ENCODE results near the gene PLB1.

The PLB1 gene

DNA sequence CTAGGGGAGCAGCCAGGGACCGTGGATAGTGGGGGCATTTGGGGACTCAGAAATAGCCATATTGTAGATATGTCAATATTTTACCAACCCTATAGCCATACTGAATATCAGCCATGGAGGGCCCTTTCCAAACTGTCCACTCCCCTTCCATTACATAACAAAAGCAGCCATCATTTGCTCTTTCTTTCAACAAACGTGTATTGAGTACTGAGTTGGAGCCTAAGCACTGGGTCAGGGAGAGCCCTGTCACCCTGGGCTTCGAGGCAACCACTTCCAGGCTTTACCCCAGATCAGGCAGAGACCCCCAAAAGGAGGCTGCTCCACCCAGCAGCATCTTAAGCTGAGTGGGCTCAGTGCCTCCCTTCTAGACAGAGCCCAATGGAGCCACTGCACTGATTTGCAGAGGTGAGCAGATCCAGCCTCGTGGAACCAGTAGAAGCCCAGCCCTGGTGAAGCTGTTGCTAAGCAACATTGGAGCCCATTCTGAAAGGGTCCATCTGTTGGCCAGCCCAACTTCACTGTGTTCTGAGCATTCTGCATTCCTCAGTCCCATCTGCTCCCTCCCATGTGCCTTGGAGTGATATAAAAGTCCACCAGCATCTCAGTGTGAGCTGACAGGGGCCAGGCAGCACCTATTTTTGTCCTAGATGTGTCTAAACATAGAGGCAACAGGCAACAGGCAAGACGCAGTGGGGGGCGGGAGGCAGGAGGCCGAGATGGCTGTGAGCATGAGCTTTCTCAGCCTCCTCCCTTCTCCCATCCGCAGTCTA is 112.1 kb downstream of the PLB1 start:
- H3F3A ChIP-seq (ENCODE audit: low read depth) = no peaks in the 10 kb centered on the region
- no peak overlapping the region for H3K4me2 ChIP-seq (ENCODE audit: low read depth, low read length, poor library complexity, severe bottlenecking)
- H3K9me3 ChIP-seq (ENCODE audit: insufficient read depth, low read depth, low read length) = no peaks in the 10 kb centered on the region
- no peak overlapping the region for H3K4me3 ChIP-seq (ENCODE audit: low read length, poor library complexity, severe bottlenecking)
- peaks cover 18% of the 10 kb centered on the region for H3K4me1 ChIP-seq (ENCODE audit: insufficient read depth, low read length, poor library complexity, severe bottlenecking)
- no peaks in the 10 kb centered on the region for H3K9me2 ChIP-seq (replicated peaks; ENCODE audit: low read depth, low read length)
- H3K27me3 ChIP-seq (ENCODE audit: insufficient read depth, low read length, poor library complexity, severe bottlenecking) = no peaks in the 10 kb centered on the region
- no peak overlapping the region for H2AFZ ChIP-seq (ENCODE audit: low read length)
- H3K36me3 ChIP-seq (ENCODE audit: insufficient read depth, low read length) = no peaks in the 10 kb centered on the region
- no peaks in the 10 kb centered on the region for H4K20me1 ChIP-seq (ENCODE audit: insufficient read depth, low read length, poor library complexity, severe bottlenecking)
- no peak overlapping the region for H3K9ac ChIP-seq (ENCODE audit: low read depth, low read length, poor library complexity, severe bottlenecking)
- H3K79me2 ChIP-seq (ENCODE audit: insufficient read depth, low read length) = no peaks in the 10 kb centered on the region
- TF ChIP-seq, protein P1, sequence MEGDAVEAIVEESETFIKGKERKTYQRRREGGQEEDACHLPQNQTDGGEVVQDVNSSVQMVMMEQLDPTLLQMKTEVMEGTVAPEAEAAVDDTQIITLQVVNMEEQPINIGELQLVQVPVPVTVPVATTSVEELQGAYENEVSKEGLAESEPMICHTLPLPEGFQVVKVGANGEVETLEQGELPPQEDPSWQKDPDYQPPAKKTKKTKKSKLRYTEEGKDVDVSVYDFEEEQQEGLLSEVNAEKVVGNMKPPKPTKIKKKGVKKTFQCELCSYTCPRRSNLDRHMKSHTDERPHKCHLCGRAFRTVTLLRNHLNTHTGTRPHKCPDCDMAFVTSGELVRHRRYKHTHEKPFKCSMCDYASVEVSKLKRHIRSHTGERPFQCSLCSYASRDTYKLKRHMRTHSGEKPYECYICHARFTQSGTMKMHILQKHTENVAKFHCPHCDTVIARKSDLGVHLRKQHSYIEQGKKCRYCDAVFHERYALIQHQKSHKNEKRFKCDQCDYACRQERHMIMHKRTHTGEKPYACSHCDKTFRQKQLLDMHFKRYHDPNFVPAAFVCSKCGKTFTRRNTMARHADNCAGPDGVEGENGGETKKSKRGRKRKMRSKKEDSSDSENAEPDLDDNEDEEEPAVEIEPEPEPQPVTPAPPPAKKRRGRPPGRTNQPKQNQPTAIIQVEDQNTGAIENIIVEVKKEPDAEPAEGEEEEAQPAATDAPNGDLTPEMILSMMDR (conservative IDR thresholded peaks at IDR 0.05; ENCODE audit: low read length) = no peak
- TF ChIP-seq EZH2phosphoT487 (IDR thresholded peaks at IDR 0.05; ENCODE audit: borderline replicate concordance) = no peak

DNA sequence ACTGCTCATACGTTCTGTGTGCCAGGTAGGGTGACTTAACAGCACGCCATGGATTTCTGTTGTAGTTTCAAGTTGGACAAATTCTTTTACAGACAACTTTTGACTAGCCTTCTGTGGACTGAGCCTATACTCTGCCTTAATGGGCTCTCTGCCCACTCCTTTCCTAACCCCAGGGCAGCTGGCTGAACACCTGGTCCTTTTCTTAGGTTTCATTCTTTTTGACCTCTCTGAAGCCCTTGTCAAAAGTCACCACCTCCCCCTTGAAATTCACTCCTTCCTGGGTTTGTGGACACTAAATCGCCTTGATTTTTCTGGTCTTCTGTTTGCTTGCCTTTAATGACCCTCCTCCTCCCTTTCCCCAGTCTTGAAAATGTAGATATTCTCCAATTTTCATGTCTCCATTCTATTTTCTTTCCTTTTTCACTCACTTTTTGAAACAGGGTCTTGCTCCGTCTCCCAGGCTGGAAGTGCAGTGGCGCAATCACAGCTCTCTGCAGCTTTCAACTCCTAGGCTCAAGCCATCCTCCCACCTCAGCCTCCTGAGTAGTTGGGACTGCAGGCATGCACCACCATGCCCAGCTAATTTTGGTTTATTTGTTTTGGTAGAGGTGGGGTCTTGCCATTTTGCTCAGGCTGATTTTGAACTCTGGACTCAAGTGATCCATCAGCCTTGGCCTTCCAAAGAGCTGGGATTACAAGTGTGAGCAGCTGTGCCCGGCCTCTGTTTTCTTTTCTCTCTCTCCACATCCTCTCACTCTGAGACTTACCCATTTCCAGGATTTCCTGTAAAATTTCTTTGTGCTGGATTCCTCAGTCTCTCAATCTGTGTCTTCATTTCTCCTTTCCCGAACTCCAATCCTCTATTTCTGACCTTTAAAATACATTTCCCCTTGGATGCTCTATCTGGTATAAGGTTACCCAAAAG is 112.9 kb downstream of the PLB1 start:
- Histone ChIP-seq H2AFZ (ENCODE audit: low read length) (no peak overlapping the region), H3K9me3 (ENCODE audit: insufficient read depth, low read depth, low read length) (no peaks in the 10 kb centered on the region), H3K4me2 (ENCODE audit: low read depth, low read length, poor library complexity, severe bottlenecking) (no peak overlapping the region), H3K4me3 (ENCODE audit: low read length, poor library complexity, severe bottlenecking) (no peak overlapping the region), H3K79me2 (ENCODE audit: insufficient read depth, low read length) (no peaks in the 10 kb centered on the region), H3K9me2 (replicated peaks; ENCODE audit: low read depth, low read length) (no peaks in the 10 kb centered on the region), H4K20me1 (ENCODE audit: insufficient read depth, low read length, poor library complexity, severe bottlenecking) (no peaks in the 10 kb centered on the region), H3K9ac (ENCODE audit: low read depth, low read length, poor library complexity, severe bottlenecking) (no peak overlapping the region), H3K4me1 (ENCODE audit: insufficient read depth, low read length, poor library complexity, severe bottlenecking) (peaks cover 18% of the 10 kb centered on the region), H3K27me3 (ENCODE audit: insufficient read depth, low read length, poor library complexity, severe bottlenecking) (no peaks in the 10 kb centered on the region), H3F3A (ENCODE audit: low read depth) (no peaks in the 10 kb centered on the region), H3K36me3 (ENCODE audit: insufficient read depth, low read length) (no peaks in the 10 kb centered on the region)
- TF ChIP-seq, protein P1 (conservative IDR thresholded peaks at IDR 0.05; ENCODE audit: low read length) = no peak
- TF ChIP-seq EZH2phosphoT487 (IDR thresholded peaks at IDR 0.05; ENCODE audit: borderline replicate concordance) = no peak

DNA sequence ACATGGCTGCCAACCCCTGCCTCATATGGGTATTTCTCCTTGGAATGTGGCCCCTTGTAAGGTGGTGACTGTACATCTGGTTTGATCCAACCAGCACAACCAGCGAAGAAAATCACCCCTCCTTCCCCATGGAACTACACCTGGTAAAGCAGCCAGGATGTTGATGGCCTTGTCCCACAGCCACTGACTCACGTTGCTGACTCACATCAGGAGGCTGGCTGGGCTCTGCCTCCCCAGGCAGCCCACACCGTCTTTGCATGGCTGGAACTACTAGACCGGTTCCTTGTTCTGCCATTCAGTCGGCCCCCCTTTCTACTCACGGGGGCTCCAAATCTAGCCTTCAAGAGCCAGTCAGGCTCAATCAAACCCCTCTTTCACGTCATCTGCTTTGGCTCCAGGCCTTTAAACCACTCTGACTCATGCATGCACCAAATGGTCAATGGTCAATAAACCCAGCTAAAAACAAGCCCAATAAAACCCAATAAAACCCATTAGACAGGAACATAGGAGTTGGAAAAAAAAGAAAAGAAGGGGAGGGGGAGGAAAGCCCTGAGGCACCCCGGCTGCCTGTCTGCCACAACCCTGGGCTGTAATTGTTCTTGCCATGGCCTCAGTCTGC is 114.8 kb downstream of the PLB1 start:
- no peak overlapping the region for H2AFZ ChIP-seq (ENCODE audit: low read length)
- no peaks in the 10 kb centered on the region for H3K79me2 ChIP-seq (ENCODE audit: insufficient read depth, low read length)
- no peak for TF ChIP-seq EZH2phosphoT487 (IDR thresholded peaks at IDR 0.05; ENCODE audit: borderline replicate concordance)
- TF ChIP-seq, protein P1 (conservative IDR thresholded peaks at IDR 0.05; ENCODE audit: low read length) = no peak
- no peak overlapping the region for H3K4me3 ChIP-seq (ENCODE audit: low read length, poor library complexity, severe bottlenecking)
- H4K20me1 ChIP-seq (ENCODE audit: insufficient read depth, low read length, poor library complexity, severe bottlenecking) = no peaks in the 10 kb centered on the region
- H3K9me2 ChIP-seq (replicated peaks; ENCODE audit: low read depth, low read length) = no peaks in the 10 kb centered on the region
- no peak overlapping the region for H3K4me2 ChIP-seq (ENCODE audit: low read depth, low read length, poor library complexity, severe bottlenecking)
- H3K27me3 ChIP-seq (ENCODE audit: insufficient read depth, low read length, poor library complexity, severe bottlenecking) = no peaks in the 10 kb centered on the region
- H3K9ac ChIP-seq (ENCODE audit: low read depth, low read length, poor library complexity, severe bottlenecking) = no peak overlapping the region
- no peaks in the 10 kb centered on the region for H3K36me3 ChIP-seq (ENCODE audit: insufficient read depth, low read length)
- H3K4me1 ChIP-seq (ENCODE audit: insufficient read depth, low read length, poor library complexity, severe bottlenecking) = peaks cover 25% of the 10 kb centered on the region
- no peaks in the 10 kb centered on the region for H3F3A ChIP-seq (ENCODE audit: low read depth)
- H3K9me3 ChIP-seq (ENCODE audit: insufficient read depth, low read depth, low read length) = no peaks in the 10 kb centered on the region
